H4 (cell line): Measurements from ENCODE around the gene NRXN3. TPM values are rescaled to one million over a fixed set of nuclear protein-coding genes. Genes with fewer than 3 reads are reported as not detected.

Experiments used
- DNase-seq: peaks from one replicate; pipeline ENCODE4 v3.0.0-alpha.2; 2015; ENCODE audit warnings: low spot score
- total RNA-seq: library from RNA; depleted of rRNA; stranded (reverse); fragments of >200 nt; shearing (Covaris generic); gene quantifications from 2 replicates; pipeline ENCODE4 v1.2.3, GENCODE V29; 2014

NRXN3 gene
- total RNA-seq, 1 experiment from 2014 or later: 0.37 TPM

DNA sequence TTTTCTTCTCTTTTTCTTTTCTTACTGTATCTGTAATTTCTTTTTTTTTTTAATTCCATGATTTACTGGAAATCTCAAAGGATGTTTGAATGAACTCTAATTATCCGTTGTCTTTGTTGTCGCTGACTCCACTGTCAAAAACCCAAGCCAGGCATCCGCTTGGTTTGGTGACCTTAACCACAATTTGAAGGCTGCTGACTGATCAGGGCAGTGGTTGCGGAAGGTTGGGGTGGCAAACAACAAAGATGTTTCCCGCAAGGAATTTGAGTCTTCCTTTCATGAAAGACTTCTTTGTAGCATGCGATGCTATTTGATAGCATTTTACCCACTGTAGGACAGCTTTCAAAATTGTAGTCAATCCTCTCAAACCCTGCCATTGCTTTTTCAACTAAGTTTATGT is 1027.3 kb downstream of the NRXN3 start:
- DNase-seq: no peak

GRCh38 chr14:79199217-79199616 is 1029.0 kb downstream of the NRXN3 start:
- no peak for DNase-seq

GRCh38 chr14:79201564-79202207 is 1031.5 kb downstream of the NRXN3 start:
- DNase-seq: no peak

DNA sequence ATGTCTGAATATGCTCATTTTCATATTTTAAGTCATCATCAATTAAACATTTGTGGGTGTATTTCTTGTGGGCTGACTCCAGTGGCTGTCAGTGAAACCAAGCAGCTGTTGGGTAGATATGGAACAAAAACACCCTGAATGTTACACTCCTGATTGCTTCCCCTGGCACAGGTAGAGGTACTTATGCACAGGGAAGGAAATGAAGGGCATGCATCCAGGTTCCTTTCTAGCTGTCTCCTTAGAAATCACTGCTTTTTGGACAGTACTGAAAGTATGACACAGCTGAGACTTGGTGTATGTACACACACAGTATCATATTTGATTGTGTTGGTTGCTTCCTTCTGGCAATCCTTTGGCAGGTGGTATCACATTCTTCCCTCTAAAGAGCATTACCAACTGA is 1034.4 kb downstream of the NRXN3 start:
- no peak for DNase-seq

DNA sequence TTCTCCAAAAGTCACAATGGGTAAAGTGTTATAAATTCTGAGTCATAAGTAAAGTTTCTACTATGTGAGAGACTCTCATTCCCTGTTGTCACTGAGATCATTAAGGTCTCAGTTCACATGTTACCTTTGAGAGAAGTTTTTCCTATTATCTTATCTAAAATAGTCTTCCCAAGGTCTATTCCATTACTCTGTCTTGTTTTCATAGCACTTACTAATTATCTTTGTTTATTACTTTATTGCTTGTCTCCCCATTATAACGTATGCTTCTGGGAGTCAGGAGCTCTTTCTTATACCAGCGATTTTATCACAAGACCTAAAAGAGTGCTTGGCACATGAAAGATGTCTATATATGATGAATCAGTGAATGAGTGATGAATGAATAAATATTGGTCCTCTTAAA is 1039.2 kb downstream of the NRXN3 start:
- DNase-seq: no peak

GRCh38 chr14:79225815-79226214 is 1055.6 kb downstream of the NRXN3 start:
- no peak for DNase-seq

GRCh38 chr14:79229383-79229909 is 1059.3 kb downstream of the NRXN3 start:
- DNase-seq: no peak

DNA sequence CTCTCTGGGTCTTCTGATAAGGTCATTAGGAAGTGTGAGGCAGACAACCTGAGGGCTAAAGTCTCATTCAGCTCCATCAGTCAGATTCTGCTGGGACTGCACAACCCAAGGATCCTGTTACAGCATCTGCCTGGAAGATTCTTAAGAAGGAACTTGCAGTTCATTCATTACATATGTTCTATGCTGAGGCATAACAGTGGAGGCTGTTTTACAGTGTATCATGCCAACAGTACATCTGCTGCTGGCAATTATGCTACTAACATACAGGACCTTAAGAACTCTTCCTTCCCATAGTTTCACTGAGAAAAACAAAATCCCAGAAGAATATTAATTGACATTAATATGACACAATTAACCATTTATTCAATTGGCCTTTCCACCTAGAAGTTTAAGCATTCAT is 1072.5 kb downstream of the NRXN3 start:
- no peak for DNase-seq

- no peak for DNase-seq
These were observed 1076.0 kb downstream of the NRXN3 start for GRCh38 chr14:79246173-79246572.

GRCh38 chr14:79248126-79248525 is 1078.0 kb downstream of the NRXN3 start:
- no peak for DNase-seq

DNA sequence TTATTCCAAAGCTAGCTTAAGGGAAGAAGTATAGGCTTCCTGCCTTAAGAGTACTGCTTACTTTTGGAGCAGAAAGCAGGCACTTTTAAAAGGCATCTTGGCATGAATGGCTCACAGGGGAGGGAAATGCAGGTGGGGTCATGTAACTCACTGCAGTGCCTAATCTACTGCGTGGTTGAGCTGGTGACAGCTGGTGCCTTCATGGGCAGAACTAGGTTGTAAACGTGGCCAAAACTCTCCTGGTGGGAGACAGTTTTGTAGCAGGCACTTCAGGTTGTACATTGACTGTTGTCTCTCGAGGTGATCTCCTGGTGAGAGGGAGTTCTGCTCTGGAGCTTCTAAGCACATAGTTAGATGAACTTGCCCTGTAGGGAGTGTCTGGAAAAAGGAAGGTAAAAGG is 1078.6 kb downstream of the NRXN3 start:
- no peak for DNase-seq

DNA sequence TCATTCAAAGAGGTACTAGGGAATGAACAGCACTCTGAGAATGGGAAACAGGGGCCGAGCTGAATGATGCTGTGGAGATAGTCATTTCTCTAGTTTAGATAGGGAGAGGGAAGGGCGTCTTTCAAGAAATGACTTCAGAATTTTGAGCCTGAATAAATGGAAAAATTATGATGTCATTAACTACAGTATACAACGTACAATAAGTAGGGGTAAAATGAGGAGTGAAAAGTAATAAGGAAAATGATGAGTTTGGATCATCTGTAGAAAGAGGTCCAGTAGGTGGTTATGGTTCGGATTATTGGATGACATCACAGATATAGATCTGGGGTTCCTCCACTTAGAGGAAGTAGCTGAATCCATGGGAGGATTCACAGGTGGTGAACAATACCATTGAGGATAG is 1081.1 kb downstream of the NRXN3 start:
- DNase-seq: no peak

GRCh38 chr14:79253576-79253975 is 1083.4 kb downstream of the NRXN3 start:
- no peak for DNase-seq

DNA sequence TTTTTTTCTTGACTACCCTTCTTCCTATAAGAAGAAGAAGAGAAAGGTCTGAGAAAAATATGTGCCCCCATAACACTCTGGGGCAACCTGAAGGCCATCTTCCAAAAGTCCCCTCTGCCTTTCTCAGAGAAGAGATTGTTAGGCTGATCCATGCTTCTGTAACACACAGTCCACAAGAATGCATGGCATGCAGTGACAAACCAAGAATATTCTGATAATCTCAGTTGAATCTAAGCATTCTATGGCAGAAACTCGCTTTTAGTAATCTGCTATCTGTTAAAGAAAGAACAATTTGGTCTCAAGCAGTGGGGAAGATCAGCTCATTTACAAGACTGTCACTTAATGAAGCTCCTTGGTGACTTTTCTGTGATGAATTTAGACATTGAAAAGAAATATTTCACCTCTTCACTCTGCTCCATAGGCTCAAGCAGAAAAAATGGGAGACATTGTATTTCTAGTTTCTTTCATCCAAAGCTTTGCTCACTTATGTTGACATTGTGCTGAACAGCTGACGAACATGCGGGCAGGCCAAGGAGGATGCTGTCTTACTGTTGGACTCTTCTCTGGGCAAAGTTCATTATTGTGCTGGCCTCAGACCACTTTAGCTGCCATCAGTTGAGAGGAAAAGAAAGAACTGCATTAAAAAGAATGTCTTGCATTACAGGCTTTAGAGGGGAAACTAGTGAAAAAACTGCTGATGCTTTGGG is 1084.0 kb downstream of the NRXN3 start:
- no peak for DNase-seq

DNA sequence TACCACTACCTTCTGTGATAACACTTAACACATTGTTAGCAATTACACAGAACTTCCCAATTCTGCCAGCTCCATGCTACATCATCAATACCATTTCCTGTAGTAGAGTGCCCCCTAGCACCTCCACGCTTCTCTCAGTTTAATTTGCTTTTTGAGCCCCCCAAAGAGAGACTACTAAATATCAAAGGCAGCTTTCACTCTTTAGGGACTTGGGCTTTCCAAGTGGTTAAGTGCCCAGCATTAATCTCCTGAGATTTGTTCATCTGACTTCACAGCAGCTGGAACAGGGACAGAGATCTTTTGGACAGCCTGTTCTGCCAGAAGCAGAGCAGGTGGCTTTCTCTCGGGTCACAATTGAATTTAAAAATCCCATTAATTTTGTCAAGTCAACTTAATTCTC is 1086.2 kb downstream of the NRXN3 start:
- no peak for DNase-seq

GRCh38 chr14:79260406-79260805 is 1090.2 kb downstream of the NRXN3 start:
- no peak for DNase-seq

- no peak for DNase-seq
These were observed 1095.3 kb downstream of the NRXN3 start for GRCh38 chr14:79265366-79265946.

DNA sequence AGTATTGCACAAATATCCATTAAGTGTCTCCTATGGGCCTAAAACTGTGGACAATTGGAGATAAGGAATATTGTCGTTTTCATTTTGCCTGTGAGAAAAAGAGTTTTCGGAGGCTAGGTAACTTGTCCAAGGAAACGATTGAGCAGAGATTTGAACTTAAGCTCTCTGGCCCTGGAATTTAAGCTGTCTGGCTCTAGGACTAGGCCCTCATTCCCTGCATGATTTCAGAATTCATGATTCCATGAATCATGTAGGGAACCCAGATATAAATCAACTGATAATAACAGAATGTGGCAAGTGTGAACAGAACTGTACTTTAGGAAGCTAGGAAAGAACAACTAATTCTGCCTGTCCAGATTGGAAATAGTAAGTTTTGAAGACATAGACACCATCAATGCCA is 1100.2 kb downstream of the NRXN3 start:
- no peak for DNase-seq

DNA sequence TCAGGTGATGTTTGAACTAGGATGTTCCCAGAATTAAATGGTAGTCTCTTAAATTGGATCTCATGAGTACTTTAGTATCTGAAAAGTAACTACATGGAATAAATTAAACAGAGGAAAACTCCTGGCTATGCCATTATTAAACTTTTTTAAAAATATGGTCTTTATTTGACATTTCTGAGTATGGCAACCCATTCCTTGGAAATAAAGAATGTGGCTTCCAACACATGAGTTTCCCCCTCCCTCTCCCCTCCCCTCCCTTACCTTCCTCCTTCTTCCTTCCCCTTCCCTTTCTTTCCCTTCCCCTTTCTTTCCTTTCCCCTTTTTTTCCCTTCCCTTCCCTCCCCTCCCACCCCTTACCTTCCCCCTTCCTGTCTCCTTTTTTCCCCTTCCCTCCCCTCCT is 1100.9 kb downstream of the NRXN3 start:
- DNase-seq: no peak

DNA sequence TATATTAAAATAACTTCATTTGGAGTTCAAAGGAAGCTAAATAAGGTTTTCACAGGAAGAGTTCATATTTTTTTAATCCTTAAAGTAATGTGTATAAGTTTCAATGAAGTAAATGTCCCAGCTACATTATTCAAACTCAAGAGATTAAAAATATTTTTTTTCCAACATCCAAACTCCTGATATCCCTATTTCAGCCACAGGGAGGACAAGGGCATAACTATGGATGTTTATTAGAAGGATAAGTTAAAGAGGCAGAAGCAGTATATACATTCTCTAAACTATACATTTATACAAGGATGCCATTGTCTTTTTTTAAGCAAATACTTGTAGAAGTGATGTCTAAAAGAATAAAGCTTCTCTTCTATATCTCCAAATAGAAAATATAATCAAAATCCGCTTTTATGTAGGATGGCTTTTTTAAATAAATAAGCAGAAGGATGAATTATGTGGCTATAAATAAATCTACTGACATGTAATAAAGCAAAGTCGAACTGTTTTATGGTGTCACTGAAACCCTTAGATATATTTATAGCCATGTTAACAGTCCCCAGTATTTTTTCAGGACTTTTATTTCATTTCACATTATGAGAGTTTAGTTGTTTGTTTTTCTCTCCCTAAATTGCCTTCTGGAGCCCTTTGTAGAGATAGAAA is 1104.6 kb downstream of the NRXN3 start:
- no peak for DNase-seq

GRCh38 chr14:79275292-79275655 is 1105.1 kb downstream of the NRXN3 start:
- DNase-seq: no peak

DNA sequence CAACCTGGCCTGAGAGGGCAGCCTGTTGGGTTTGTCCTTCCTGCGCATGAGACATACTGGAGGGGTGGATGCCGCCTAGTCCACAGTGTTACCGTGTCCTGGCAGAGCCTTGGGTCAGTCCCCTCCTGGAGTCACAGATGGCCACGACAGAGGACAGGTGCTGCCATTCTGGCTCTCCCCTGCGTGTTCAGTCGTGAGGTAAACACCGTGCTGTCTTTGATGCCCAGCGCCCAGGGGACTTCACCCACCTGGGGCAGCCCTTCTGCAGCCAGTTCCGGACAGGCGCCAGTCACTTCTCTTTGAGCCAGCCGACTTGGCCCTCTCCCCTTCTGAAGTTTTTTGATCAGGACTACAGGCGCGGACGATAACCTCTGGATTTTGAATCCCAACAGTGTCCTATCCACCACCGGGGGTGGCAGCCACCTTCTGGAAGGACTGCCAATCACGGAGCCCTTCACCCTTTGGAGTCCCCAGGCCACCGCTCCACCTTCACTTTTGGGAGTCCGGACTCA is 1108.2 kb downstream of the NRXN3 start:
- no peak for DNase-seq
